Lower leg skin (tissue), 3 donors: ENCODE data around the gene TSPAN16.

Source experiments
- CTCF ChIP-seq, 3 donors: fragments of 450-650 bp; IDR thresholded peaks; one replicate each; pipeline ENCODE4 v1.5.1; 2016; ENCODE audit warnings: antibody characterized with exemption in 3 of 3, mild to moderate bottlenecking in 3 of 3, moderate library complexity in 2 of 3
- POLR2A ChIP-seq, 2 donors: fragments of 450-650 bp; IDR thresholded peaks; one replicate each; pipeline ENCODE4 v1.6.1; 2016 to 2017; ENCODE audit warnings: antibody characterized with exemption in 2 of 2, mild to moderate bottlenecking in 1 of 2, moderate library complexity in 1 of 2

GRCh38 chr19:11265785-11266236 is 30.1 kb upstream of the TSPAN16 start:
- TF ChIP-seq CTCF (IDR thresholded peaks at IDR 0.05) (no peak), POLR2A (IDR thresholded peaks at IDR 0.05) (no peak)
